Effector memory CD8-positive, alpha-beta T cell (primary cell): Measurements from ENCODE around the gene AQP1.

ENCODE experiments used
- ATAC-seq: fragments of 150-1000 bp; cut with Tn5 transposase; replicated peaks from 2 replicates; pipeline ENCODE4 v1.10.0; 2021; ENCODE audit warnings: mild to moderate bottlenecking, moderate library complexity
- DNase-seq, 3 experiments: peaks; one replicate each; pipeline ENCODE4 v3.0.0; 2021
- H3K27ac Mint-ChIP-seq, 2 donors: one replicate each; pipeline ENCODE4 v1.8.0; 2022; ENCODE audit warnings: mild to moderate bottlenecking in 2 of 2, mixed read lengths in 2 of 2, moderate library complexity in 2 of 2
- H3K27me3 Mint-ChIP-seq, 2 donors: one replicate each; pipeline ENCODE4 v1.8.0; 2022; ENCODE audit warnings: mixed read lengths in 2 of 2
- H3K36me3 Mint-ChIP-seq: one replicate; pipeline ENCODE4 v1.8.0; 2022; ENCODE audit warnings: mild to moderate bottlenecking, moderate library complexity, mixed read lengths; ENCODE audit not compliant: insufficient read depth
- H3K4me1 Mint-ChIP-seq, 2 donors: one replicate each; pipeline ENCODE4 v1.8.0; 2022; ENCODE audit warnings: low read depth in 2 of 2, mixed read lengths in 2 of 2
- H3K4me3 Mint-ChIP-seq, 2 donors: one replicate each; pipeline ENCODE4 v1.8.0; 2022; ENCODE audit warnings: mild to moderate bottlenecking in 2 of 2, mixed read lengths in 2 of 2, moderate library complexity in 2 of 2
- H3K9me3 Mint-ChIP-seq, 2 donors: one replicate each; pipeline ENCODE4 v1.8.0; 2022; ENCODE audit warnings: mixed read lengths in 2 of 2
- total RNA-seq, 9 experiments: gene quantifications; one replicate each; lab custom pipeline; 2026; lab: John Stamatoyannopoulos, UW

The AQP1 gene
- 0 to 0.60 (median 0.32) reads per million in 9 experiments for total RNA-seq

GRCh38 chr7:30911561-30911969, at the start of gene AQP1:
Gene AQP1 (plus strand): TSS chr7:30911853. CDS start chr7:30911910, 57 bp downstream.
- Mint-ChIP-seq H3K9me3 (no peaks in the 10 kb centered on the region), H3K4me3 (no peak within 1 kb of the TSS), H3K27ac (no peak within 1 kb of the TSS), H3K4me1 (no peaks in the 10 kb centered on the region), H3K27me3 (peaks cover 0 to 28% of the 10 kb centered on the region in 2 donors), H3K36me3 (no peaks in the 10 kb centered on the region)
- DNase-seq, result no peak
- no peak for ATAC-seq

GRCh38 chr7:30862995-30863705, 48.5 kb upstream of the AQP1 start:
- no peaks in the 10 kb centered on the region for H3K36me3 Mint-ChIP-seq
- H3K9me3 Mint-ChIP-seq, result no peaks in the 10 kb centered on the region
- H3K27me3 Mint-ChIP-seq, result no peaks in the 10 kb centered on the region
- H3K27ac Mint-ChIP-seq, result no peak overlapping the region
- DNase-seq (no peak), ATAC-seq (no peak)
- H3K4me1 Mint-ChIP-seq, result no peaks in the 10 kb centered on the region
- H3K4me3 Mint-ChIP-seq, result no peak overlapping the region

GRCh38 chr7:30863706-30864035, 48.0 kb upstream of the AQP1 start:
- Mint-ChIP-seq H3K36me3 (no peaks in the 10 kb centered on the region), H3K4me1 (no peaks in the 10 kb centered on the region), H3K27ac (no peak overlapping the region), H3K4me3 (no peak overlapping the region), H3K27me3 (no peaks in the 10 kb centered on the region), H3K9me3 (no peaks in the 10 kb centered on the region)
- ATAC-seq (no peak), DNase-seq (no peak)

GRCh38 chr7:30864101-30864500, 47.6 kb upstream of the AQP1 start:
- H3K27ac Mint-ChIP-seq, result no peak overlapping the region
- H3K27me3 Mint-ChIP-seq, result no peaks in the 10 kb centered on the region
- ATAC-seq (no peak), DNase-seq (no peak)
- H3K36me3 Mint-ChIP-seq, result no peaks in the 10 kb centered on the region
- no peaks in the 10 kb centered on the region for H3K4me1 Mint-ChIP-seq
- H3K4me3 Mint-ChIP-seq, result no peak overlapping the region
- H3K9me3 Mint-ChIP-seq, result no peaks in the 10 kb centered on the region

GRCh38 chr7:30865076-30865475, 46.6 kb upstream of the AQP1 start:
- Mint-ChIP-seq H3K27me3 (no peaks in the 10 kb centered on the region), H3K36me3 (no peaks in the 10 kb centered on the region), H3K27ac (no peak overlapping the region), H3K4me3 (no peak overlapping the region), H3K4me1 (no peaks in the 10 kb centered on the region), H3K9me3 (no peaks in the 10 kb centered on the region)
- no peak for ATAC-seq
- no peak for DNase-seq

- no peak overlapping the region for H3K4me3 Mint-ChIP-seq
- no peaks in the 10 kb centered on the region for H3K4me1 Mint-ChIP-seq
- H3K27me3 Mint-ChIP-seq, result no peaks in the 10 kb centered on the region
- ATAC-seq, result no peak
- H3K9me3 Mint-ChIP-seq, result no peaks in the 10 kb centered on the region
- DNase-seq, result no peak
- no peaks in the 10 kb centered on the region for H3K36me3 Mint-ChIP-seq
- no peak overlapping the region for H3K27ac Mint-ChIP-seq
Measured at GRCh38 chr7:30865821-30866220, 45.8 kb upstream of the AQP1 start.

- no peak for DNase-seq
- Mint-ChIP-seq H3K4me3 (no peak overlapping the region), H3K27ac (no peak overlapping the region), H3K36me3 (no peaks in the 10 kb centered on the region), H3K27me3 (no peaks in the 10 kb centered on the region), H3K9me3 (no peaks in the 10 kb centered on the region), H3K4me1 (no peaks in the 10 kb centered on the region)
- no peak for ATAC-seq
Measured at GRCh38 chr7:30866939-30867338, 44.7 kb upstream of the AQP1 start.

GRCh38 chr7:30867483-30867882, 44.2 kb upstream of the AQP1 start:
- no peaks in the 10 kb centered on the region for H3K27me3 Mint-ChIP-seq
- H3K27ac Mint-ChIP-seq, result no peak overlapping the region
- no peak overlapping the region for H3K4me3 Mint-ChIP-seq
- no peak for ATAC-seq
- no peak for DNase-seq
- H3K9me3 Mint-ChIP-seq, result no peaks in the 10 kb centered on the region
- no peaks in the 10 kb centered on the region for H3K4me1 Mint-ChIP-seq
- no peaks in the 10 kb centered on the region for H3K36me3 Mint-ChIP-seq

GRCh38 chr7:30869794-30870611, 41.6 kb upstream of the AQP1 start:
- ATAC-seq, result no peak
- Mint-ChIP-seq H3K27ac (no peak overlapping the region), H3K4me3 (no peak overlapping the region), H3K27me3 (no peaks in the 10 kb centered on the region), H3K36me3 (no peaks in the 10 kb centered on the region), H3K9me3 (no peaks in the 10 kb centered on the region), H3K4me1 (no peaks in the 10 kb centered on the region)
- no peak for DNase-seq

- no peak overlapping the region for H3K27ac Mint-ChIP-seq
- H3K27me3 Mint-ChIP-seq, result no peaks in the 10 kb centered on the region
- no peaks in the 10 kb centered on the region for H3K36me3 Mint-ChIP-seq
- ATAC-seq (no peak), DNase-seq (no peak)
- no peaks in the 10 kb centered on the region for H3K4me1 Mint-ChIP-seq
- H3K9me3 Mint-ChIP-seq, result no peaks in the 10 kb centered on the region
- H3K4me3 Mint-ChIP-seq, result no peak overlapping the region
Measured at GRCh38 chr7:30870821-30871518, 40.7 kb upstream of the AQP1 start.

- DNase-seq (no peak), ATAC-seq (no peak)
- Mint-ChIP-seq H3K27me3 (no peaks in the 10 kb centered on the region), H3K36me3 (no peaks in the 10 kb centered on the region), H3K9me3 (no peaks in the 10 kb centered on the region), H3K4me3 (no peak overlapping the region), H3K4me1 (no peaks in the 10 kb centered on the region), H3K27ac (no peak overlapping the region)
Measured at GRCh38 chr7:30871655-30872054, 40.0 kb upstream of the AQP1 start.

- Mint-ChIP-seq H3K4me1 (no peaks in the 10 kb centered on the region), H3K27ac (no peak overlapping the region), H3K4me3 (no peak overlapping the region), H3K36me3 (no peaks in the 10 kb centered on the region), H3K9me3 (no peaks in the 10 kb centered on the region), H3K27me3 (no peaks in the 10 kb centered on the region)
- no peak for ATAC-seq
- no peak for DNase-seq
Measured at GRCh38 chr7:30873207-30873606, 38.4 kb upstream of the AQP1 start.

GRCh38 chr7:30873656-30874055, 38.0 kb upstream of the AQP1 start:
- Mint-ChIP-seq H3K27ac (no peak overlapping the region), H3K9me3 (no peaks in the 10 kb centered on the region), H3K4me3 (no peak overlapping the region), H3K27me3 (no peaks in the 10 kb centered on the region), H3K4me1 (no peaks in the 10 kb centered on the region), H3K36me3 (no peaks in the 10 kb centered on the region)
- DNase-seq (no peak), ATAC-seq (no peak)
